22Rv1 (cell line): ENCODE data around the gene KAZN.

Experiments
- H3K27ac ChIP-seq: fragments of 450-650 bp; 2 replicates; pipeline ENCODE4 v1.5.1; 2017
- ZFX ChIP-seq: fragments of 450-650 bp; IDR thresholded peaks from 2 replicates; pipeline ENCODE4 v1.6.1; 2017; ENCODE audit warnings: antibody characterized with exemption, borderline replicate concordance
- TF ChIP-seq, protein P1 (sequence below): fragments of 450-650 bp; IDR thresholded peaks from 2 replicates; pipeline ENCODE4 v1.5.1; 2017; ENCODE audit warnings: mild to moderate bottlenecking

The KAZN gene

DNA sequence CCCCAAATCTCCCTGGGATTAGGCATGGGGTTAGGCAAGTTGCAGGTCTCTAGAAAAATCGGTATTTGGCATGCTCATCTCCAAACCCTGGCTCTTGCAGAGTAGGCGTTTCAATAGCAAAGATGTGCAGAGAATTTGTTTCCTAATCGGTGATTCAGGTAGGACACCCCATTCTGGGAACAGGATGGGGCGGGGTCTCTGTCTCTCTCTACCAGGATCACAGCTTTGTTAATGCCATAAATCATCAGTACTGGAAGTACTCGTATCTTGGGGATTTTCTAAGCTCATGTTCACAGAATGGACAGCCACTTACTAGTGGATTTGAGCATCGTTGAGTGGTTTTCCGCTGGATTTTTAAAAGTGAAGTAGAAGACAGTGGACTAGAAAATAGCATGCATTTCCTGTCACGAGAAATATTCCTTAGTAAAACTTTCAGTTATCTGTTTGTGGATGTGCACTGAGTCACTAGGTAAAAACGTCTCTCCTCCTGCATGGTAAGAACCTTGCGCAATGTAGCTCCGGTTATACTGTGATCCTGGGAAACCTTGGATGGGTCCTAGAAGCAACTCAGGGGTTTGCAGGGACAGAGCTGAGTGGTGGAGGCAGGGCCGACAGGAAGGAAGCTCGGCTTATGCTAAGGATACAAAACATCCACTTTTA is 560.2 kb downstream of the KAZN start:
- TF ChIP-seq, protein P1, sequence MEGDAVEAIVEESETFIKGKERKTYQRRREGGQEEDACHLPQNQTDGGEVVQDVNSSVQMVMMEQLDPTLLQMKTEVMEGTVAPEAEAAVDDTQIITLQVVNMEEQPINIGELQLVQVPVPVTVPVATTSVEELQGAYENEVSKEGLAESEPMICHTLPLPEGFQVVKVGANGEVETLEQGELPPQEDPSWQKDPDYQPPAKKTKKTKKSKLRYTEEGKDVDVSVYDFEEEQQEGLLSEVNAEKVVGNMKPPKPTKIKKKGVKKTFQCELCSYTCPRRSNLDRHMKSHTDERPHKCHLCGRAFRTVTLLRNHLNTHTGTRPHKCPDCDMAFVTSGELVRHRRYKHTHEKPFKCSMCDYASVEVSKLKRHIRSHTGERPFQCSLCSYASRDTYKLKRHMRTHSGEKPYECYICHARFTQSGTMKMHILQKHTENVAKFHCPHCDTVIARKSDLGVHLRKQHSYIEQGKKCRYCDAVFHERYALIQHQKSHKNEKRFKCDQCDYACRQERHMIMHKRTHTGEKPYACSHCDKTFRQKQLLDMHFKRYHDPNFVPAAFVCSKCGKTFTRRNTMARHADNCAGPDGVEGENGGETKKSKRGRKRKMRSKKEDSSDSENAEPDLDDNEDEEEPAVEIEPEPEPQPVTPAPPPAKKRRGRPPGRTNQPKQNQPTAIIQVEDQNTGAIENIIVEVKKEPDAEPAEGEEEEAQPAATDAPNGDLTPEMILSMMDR: no peak
- no peak for TF ChIP-seq ZFX
- no peak overlapping the region for H3K27ac ChIP-seq

DNA sequence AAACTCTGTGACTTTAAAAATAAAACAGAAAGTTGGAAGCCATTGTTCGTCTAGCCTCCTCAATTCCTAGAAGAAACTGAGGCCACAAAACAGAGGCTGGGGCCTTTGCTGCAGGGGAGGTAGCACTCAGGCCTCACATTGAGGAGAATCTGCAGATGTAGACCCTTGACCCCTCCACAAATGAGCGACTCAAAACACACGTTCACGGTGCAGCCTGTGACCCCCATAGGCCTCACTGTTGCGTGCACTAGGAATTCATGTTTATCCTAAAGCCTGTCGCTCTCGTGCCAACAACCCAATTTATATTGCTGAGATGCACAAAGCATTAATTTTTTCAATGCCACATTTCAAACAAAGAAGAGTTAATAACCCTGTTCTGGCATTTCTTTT is 560.7 kb downstream of the KAZN start:
- no peak overlapping the region for H3K27ac ChIP-seq
- TF ChIP-seq ZFX: no peak
- TF ChIP-seq, protein P1: no peak

DNA sequence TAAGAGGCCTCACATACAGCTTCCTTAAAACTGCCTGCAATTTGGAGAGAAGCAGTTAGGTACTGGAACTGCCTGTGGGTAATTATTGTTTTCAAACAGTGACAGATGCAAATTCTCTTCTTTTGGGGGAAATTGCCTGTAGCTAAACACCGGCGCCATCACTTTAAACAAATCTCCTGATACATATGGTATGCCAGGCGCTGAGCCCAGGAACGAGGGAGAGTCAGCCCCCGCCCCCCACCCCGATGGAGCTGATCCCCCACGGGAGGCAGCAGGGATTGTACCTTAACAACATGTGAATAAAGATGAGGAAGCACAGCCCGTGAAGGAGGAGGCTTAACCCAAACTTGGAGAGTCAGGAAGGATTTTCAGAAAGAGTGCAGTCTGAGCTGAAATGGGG is 562.1 kb downstream of the KAZN start:
- TF ChIP-seq, protein P1: no peak
- TF ChIP-seq ZFX: no peak
- no peak overlapping the region for H3K27ac ChIP-seq

DNA sequence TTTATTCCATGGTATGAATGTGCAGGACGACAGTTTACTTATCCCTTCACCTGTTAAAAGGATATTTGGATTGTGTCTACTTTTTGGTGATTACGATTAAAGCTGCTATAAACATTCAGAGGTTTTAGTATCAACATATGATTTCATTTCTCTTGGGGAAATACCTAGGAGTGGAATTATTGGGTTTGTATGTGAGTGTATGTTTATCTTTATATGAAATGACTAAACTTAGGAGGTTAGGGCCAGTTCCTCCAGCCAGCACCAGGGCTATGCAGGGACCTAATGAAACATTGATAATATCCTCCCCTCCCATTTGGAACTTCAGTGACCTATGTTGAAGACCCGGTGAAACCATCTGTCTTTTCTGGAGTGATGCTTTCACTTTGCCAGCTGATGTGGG is 568.9 kb downstream of the KAZN start:
- H3K27ac ChIP-seq: no peak overlapping the region
- TF ChIP-seq, protein P1: no peak
- TF ChIP-seq ZFX: no peak
